GM23248 (cell line): Measurements from ENCODE around the gene GPR18.

ENCODE experiments used
- EZH2 ChIP-seq: fragments of 200-600 bp; sonication (generic); IDR thresholded peaks from 2 replicates; pipeline ENCODE4 v1.6.1; 2018; ENCODE audit warnings: antibody characterized with exemption, mild to moderate bottlenecking; ENCODE audit not compliant: insufficient read depth, poor library complexity, severe bottlenecking
- EZH2phosphoT487 ChIP-seq: fragments of 200-600 bp; sonication (generic); IDR thresholded peaks from 2 replicates; pipeline ENCODE4 v1.6.1; 2018; ENCODE audit warnings: antibody characterized with exemption, moderate library complexity, mild to moderate bottlenecking, low read depth; ENCODE audit not compliant: insufficient read depth

GRCh38 chr13:99214731-99215130 lies 43.4 kb downstream of the GPR18 start:
- TF ChIP-seq EZH2 = no peak
- TF ChIP-seq EZH2phosphoT487 = no peak
